K562 (cell line): ENCODE data around the gene DCXR. TPM values are rescaled to one million over a fixed set of nuclear protein-coding genes. Genes with fewer than 3 reads are reported as not detected.

Experiments
- ATF6 ChIP-seq: sonication (generic); formaldehyde crosslinking; IDR thresholded peaks from 2 replicates; pipeline ENCODE4 v1.4.0; 2020; ENCODE audit warnings: mild to moderate bottlenecking, missing genetic modification reagents
- EHMT2 ChIP-seq: fragments of 450-650 bp; IDR thresholded peaks from 2 replicates; pipeline ENCODE4 v1.6.1; 2018; ENCODE audit warnings: antibody characterized with exemption
- ELF4 ChIP-seq: fragments of 450-650 bp; formaldehyde crosslinking; IDR thresholded peaks from 2 replicates; pipeline ENCODE4 v1.4.0; 2022; ENCODE audit warnings: missing genetic modification characterization
- MCM3 ChIP-seq: fragments of 450-650 bp; IDR thresholded peaks from 2 replicates; pipeline ENCODE4 v1.6.1; 2016
- NFRKB ChIP-seq: fragments of 450-650 bp; IDR thresholded peaks from 2 replicates; pipeline ENCODE4 v1.6.1; 2016; ENCODE audit warnings: low read depth
- NR2C2 ChIP-seq, 2 experiments: fragments of 200-800 bp in 1 of 2; sonication (Bioruptor generic) in 1 of 2; sonication (generic) in 1 of 2; formaldehyde crosslinking in 1 of 2; IDR thresholded peaks; 2 replicates each; pipeline versions ENCODE4 v1.6.1 to v1.8.0; 2016 to 2022; ENCODE audit warnings: mild to moderate bottlenecking in 1 of 2, missing compliant biosample characterization in 1 of 2, missing genetic modification characterization in 1 of 2, missing genetic modification reagents in 1 of 2
- PCBP1 ChIP-seq: fragments of 200-400 bp; formaldehyde crosslinking; IDR thresholded peaks from 2 replicates; pipeline ENCODE4 v1.6.1; 2018; ENCODE audit warnings: mild to moderate bottlenecking, low read depth, low read length; ENCODE audit not compliant: poor library complexity, severe bottlenecking
- PML ChIP-seq: IDR thresholded peaks from 2 replicates; pipeline ENCODE4 v1.6.1; 2012; ENCODE audit warnings: low read length, inconsistent platforms
- POLR2AphosphoS2 ChIP-seq: IDR thresholded peaks from 2 replicates; pipeline ENCODE4 v1.6.1; 2012; ENCODE audit warnings: low read length, improper control_type of control experiment
- SMAD2 ChIP-seq: fragments of 150-350 bp; IDR thresholded peaks from 2 replicates; pipeline ENCODE4 v1.6.1; 2014; ENCODE audit warnings: low read depth, mild to moderate bottlenecking, low read length
- SMARCB1 ChIP-seq: IDR thresholded peaks from 2 replicates; pipeline ENCODE4 v1.6.1; 2011; ENCODE audit warnings: improper control_type of control experiment, low read depth; ENCODE audit not compliant: insufficient read length
- SNRNP70 ChIP-seq: fragments of 200-400 bp; formaldehyde crosslinking; optimal IDR thresholded peaks from 2 replicates; pipeline ENCODE3; 2017; ENCODE audit warnings: low read depth, low read length
- YY1 ChIP-seq, 3 experiments: IDR thresholded peaks; 2 replicates each; pipeline ENCODE4 v1.6.1; 2011; ENCODE audit warnings: low read length in 2 of 3, mild to moderate bottlenecking in 2 of 3, moderate library complexity in 2 of 3, borderline replicate concordance in 1 of 3, control low read depth in 1 of 3, low read depth in 1 of 3; ENCODE audit not compliant: insufficient read depth in 3 of 3, insufficient replicate concordance in 2 of 3, control insufficient read depth in 1 of 3, insufficient read length in 1 of 3; ENCODE audit errors: extremely low read depth in 1 of 3
- ZNF324 ChIP-seq: fragments of 250-450 bp; sonication (Bioruptor Pico); IDR thresholded peaks from 2 replicates; pipeline ENCODE4 v1.4.0; 2020; ENCODE audit warnings: mild to moderate bottlenecking
- ZNF77 ChIP-seq: fragments of 250-450 bp; sonication (Bioruptor Pico); IDR thresholded peaks from 2 replicates; pipeline ENCODE4 v1.5.0; 2020
- polyA plus RNA-seq, 8 experiments: library from polyadenylated mRNA; depleted of rRNA in 4 of 8; stranded (reverse) in 5 of 8; unstranded in 3 of 8; fragments of >200 nt; fragmentation: Nextera tagmentation in 2 of 8; fragmentation: Illumina TruSeq in 1 of 8; extraction: Ambion mirVana in 2 of 8; extraction: Trizol in 1 of 8; gene quantifications; 2 replicates each; pipeline versions ENCODE4 v1.2.1 to v1.2.3, GENCODE V29; 2011 to 2014; ENCODE audit warnings: inconsistent platforms in 1 of 8, missing spikeins in 1 of 8
- total RNA-seq, 7 experiments: library from RNA; depleted of rRNA in 6 of 7; stranded (reverse); fragments of >200 nt in 6 of 7; fragmentation: Illumina TruSeq in 2 of 7; extraction: Trizol in 2 of 7; gene quantifications; 2 replicates each; pipeline versions ENCODE4 v1.2.1 to v1.2.3, GENCODE V29; 2011 to 2021; ENCODE audit warnings: low replicate concordance in 1 of 7
- TF ChIP-seq, protein P1 (sequence below), 2 experiments: IDR thresholded peaks; 2 replicates each; pipeline ENCODE4 v1.6.1; 2011; ENCODE audit warnings: borderline replicate concordance in 1 of 2, control low read depth in 1 of 2, low read depth in 1 of 2, low read length in 1 of 2, mild to moderate bottlenecking in 1 of 2, mixed read lengths in 1 of 2, moderate library complexity in 1 of 2; ENCODE audit not compliant: insufficient read depth in 1 of 2, insufficient read length in 1 of 2, poor library complexity in 1 of 2, severe bottlenecking in 1 of 2; ENCODE audit errors: extremely low read depth in 1 of 2
- TF ChIP-seq, protein P2 (sequence below): fragments of 450-650 bp; IDR thresholded peaks from 2 replicates; pipeline ENCODE4 v1.6.1; 2016; ENCODE audit warnings: low read depth, mild to moderate bottlenecking, moderate library complexity
- TF ChIP-seq, protein P3 (sequence below): fragments of 250-450 bp; sonication (Bioruptor Pico); IDR thresholded peaks from 2 replicates; pipeline ENCODE4 v1.8.0; 2022; ENCODE audit warnings: moderate library complexity, mild to moderate bottlenecking, inconsistent platforms
- TF ChIP-seq, protein P4 (sequence below), 3 experiments: IDR thresholded peaks in 2 of 3; conservative IDR thresholded peaks in 1 of 3; 2 replicates each; pipeline ENCODE4 v1.5.1; 2011 to 2012; ENCODE audit warnings: low read length in 3 of 3, mild to moderate bottlenecking in 3 of 3, control low read depth in 2 of 3, improper control_type of control experiment in 1 of 3, inconsistent platforms in 1 of 3, low read depth in 1 of 3, mixed read lengths in 1 of 3, moderate library complexity in 1 of 3; ENCODE audit not compliant: insufficient read depth in 2 of 3

DCXR gene
- total and polyA plus RNA-seq, 9 of the 15 experiments (the other 6 are each of a cell fraction or from before 2014, with no cell fraction given): 21.3 to 274 (median 156) TPM

DNA sequence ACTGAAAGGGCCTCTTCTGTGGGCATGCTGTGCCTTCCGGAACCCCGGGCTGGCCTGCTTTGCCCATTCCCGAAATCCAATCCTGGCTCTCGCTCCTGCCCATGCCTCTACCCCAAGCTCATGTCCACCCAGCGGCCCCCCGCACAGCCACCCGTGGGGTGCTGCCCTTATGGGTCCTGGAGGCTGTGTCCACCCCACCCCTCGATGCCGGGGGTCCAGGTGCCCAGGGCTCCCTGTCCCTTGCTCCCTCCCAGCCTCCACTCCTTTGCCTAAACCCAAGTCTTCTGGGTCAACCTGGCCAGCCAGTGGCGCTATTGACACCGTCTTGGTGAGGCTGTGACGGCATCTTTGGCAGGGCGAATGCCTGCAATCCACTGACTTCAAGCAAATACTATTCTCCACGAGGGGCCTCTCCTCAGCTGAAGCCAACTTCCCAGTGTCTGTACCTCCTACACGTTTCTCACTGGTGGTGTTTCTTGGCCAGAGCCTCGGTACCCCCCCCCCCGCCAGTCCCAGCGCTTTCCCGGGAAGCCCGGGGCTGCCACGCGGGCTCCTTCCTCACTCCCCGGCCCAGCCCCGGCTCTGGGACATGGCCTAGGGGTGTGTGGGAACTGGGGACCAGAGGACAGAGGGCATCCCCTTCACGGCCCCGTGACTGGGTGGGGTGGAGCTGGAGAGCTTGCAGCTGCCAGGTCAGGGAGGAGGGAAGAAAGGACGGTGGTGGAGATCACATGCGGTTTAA lies 40.3 kb upstream of the DCXR start (continued):
- TF ChIP-seq YY1 (IDR thresholded peaks at IDR 0.05; ENCODE audit: borderline replicate concordance in 1 of 3, control insufficient read depth in 1 of 3, extremely low read depth in 1 of 3, insufficient read depth in 3 of 3, insufficient read length in 1 of 3, insufficient replicate concordance in 2 of 3, low read depth in 1 of 3, low read length in 2 of 3) (no peak), ZNF77 (CRISPR knock-in tag) (no peak), ELF4 (CRISPR knock-in tag) (no peak), EHMT2 (no peak), PCBP1 (peak; percentile 16), NR2C2 (CRISPR knock-in tag; IDR thresholded peaks at IDR 0.05) (no peak), NR2C2 (tag; IDR thresholded peaks at IDR 0.05) (no peak), SMAD2 (no peak), ZNF324 (CRISPR knock-in tag) (no peak), SMARCB1 (no peak), ATF6 (CRISPR knock-in tag) (no peak), NFRKB (no peak), SNRNP70 (no peak), PML (no peak), MCM3 (no peak), POLR2AphosphoS2 (peak; percentile 73; the same call in 1 of the 2 replicates)
- TF ChIP-seq, protein P1, sequence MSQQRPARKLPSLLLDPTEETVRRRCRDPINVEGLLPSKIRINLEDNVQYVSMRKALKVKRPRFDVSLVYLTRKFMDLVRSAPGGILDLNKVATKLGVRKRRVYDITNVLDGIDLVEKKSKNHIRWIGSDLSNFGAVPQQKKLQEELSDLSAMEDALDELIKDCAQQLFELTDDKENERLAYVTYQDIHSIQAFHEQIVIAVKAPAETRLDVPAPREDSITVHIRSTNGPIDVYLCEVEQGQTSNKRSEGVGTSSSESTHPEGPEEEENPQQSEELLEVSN (IDR thresholded peaks at IDR 0.05; ENCODE audit: borderline replicate concordance in 1 of 2, extremely low read depth in 1 of 2, insufficient read depth in 1 of 2, insufficient read length in 1 of 2, low read depth in 1 of 2, low read length in 1 of 2, poor library complexity in 1 of 2, severe bottlenecking in 1 of 2): no peak
- TF ChIP-seq, protein P2, sequence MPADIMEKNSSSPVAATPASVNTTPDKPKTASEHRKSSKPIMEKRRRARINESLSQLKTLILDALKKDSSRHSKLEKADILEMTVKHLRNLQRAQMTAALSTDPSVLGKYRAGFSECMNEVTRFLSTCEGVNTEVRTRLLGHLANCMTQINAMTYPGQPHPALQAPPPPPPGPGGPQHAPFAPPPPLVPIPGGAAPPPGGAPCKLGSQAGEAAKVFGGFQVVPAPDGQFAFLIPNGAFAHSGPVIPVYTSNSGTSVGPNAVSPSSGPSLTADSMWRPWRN: no peak
- TF ChIP-seq, protein P3, sequence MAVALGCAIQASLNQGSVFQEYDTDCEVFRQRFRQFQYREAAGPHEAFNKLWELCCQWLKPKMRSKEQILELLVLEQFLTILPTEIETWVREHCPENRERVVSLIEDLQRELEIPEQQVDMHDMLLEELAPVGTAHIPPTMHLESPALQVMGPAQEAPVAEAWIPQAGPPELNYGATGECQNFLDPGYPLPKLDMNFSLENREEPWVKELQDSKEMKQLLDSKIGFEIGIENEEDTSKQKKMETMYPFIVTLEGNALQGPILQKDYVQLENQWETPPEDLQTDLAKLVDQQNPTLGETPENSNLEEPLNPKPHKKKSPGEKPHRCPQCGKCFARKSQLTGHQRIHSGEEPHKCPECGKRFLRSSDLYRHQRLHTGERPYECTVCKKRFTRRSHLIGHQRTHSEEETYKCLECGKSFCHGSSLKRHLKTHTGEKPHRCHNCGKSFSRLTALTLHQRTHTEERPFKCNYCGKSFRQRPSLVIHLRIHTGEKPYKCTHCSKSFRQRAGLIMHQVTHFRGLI (CRISPR knock-in tag): no peak
- TF ChIP-seq, protein P4, sequence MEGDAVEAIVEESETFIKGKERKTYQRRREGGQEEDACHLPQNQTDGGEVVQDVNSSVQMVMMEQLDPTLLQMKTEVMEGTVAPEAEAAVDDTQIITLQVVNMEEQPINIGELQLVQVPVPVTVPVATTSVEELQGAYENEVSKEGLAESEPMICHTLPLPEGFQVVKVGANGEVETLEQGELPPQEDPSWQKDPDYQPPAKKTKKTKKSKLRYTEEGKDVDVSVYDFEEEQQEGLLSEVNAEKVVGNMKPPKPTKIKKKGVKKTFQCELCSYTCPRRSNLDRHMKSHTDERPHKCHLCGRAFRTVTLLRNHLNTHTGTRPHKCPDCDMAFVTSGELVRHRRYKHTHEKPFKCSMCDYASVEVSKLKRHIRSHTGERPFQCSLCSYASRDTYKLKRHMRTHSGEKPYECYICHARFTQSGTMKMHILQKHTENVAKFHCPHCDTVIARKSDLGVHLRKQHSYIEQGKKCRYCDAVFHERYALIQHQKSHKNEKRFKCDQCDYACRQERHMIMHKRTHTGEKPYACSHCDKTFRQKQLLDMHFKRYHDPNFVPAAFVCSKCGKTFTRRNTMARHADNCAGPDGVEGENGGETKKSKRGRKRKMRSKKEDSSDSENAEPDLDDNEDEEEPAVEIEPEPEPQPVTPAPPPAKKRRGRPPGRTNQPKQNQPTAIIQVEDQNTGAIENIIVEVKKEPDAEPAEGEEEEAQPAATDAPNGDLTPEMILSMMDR (IDR thresholded peaks at IDR 0.05 in 2 of 3, conservative IDR thresholded peaks at IDR 0.05 in 1 of 3; ENCODE audit: insufficient read depth in 2 of 3, low read depth in 1 of 3, low read length in 3 of 3): peak in 2 of 3 experiments; percentile 7 to 29; a peak in 2 of 6 replicates
